Activated CD8-positive, alpha-beta T cell treated with anti-CD3 and anti-CD28 coated beads for 36 hours (primary cell): ENCODE results near the gene NOL4L. TPM values are rescaled to one million over a fixed set of nuclear protein-coding genes. Genes with fewer than 3 reads are reported as not detected.

Source experiments
- ATAC-seq: fragments of 200-7000 bp; cut with Tn5 transposase; one replicate; pipeline ENCODE4 v1.10.0; 2021; ENCODE audit warnings: mild to moderate bottlenecking, moderate library complexity
- CTCF ChIA-PET: fragments of 350-600 bp; sonication (Branson Sonifier 250); formaldehyde crosslinking; loops from one replicate; lab custom pipeline; 2021; ENCODE audit warnings: antibody characterized with exemption; lab: Charles Lee
- POLR2A ChIA-PET: fragments of 350-600 bp; sonication (Branson Sonifier 250); formaldehyde crosslinking; loops from one replicate; lab custom pipeline; 2021; ENCODE audit warnings: antibody characterized with exemption; lab: Charles Lee
- DNase-seq: peaks from one replicate; pipeline ENCODE4 v3.0.0-alpha.2; 2020
- H3K27ac Mint-ChIP-seq: one replicate; pipeline ENCODE4 v1.8.0; 2021; ENCODE audit warnings: mild to moderate bottlenecking, mixed read lengths
- H3K27me3 Mint-ChIP-seq: one replicate; pipeline ENCODE4 v1.8.0; 2021; ENCODE audit warnings: mixed read lengths
- H3K36me3 Mint-ChIP-seq: one replicate; pipeline ENCODE4 v1.8.0; 2021; ENCODE audit warnings: low read depth, mixed read lengths
- H3K4me1 Mint-ChIP-seq: one replicate; pipeline ENCODE4 v1.8.0; 2021; ENCODE audit warnings: low read depth, mixed read lengths
- H3K4me3 Mint-ChIP-seq: one replicate; pipeline ENCODE4 v1.8.0; 2021; ENCODE audit warnings: mild to moderate bottlenecking, moderate library complexity, mixed read lengths
- H3K9me3 Mint-ChIP-seq: one replicate; pipeline ENCODE4 v1.8.0; 2021; ENCODE audit warnings: mixed read lengths
- CTCF ChIP-seq: fragments of 200-600 bp; IDR thresholded peaks from one replicate; pipeline ENCODE4 v1.8.0; 2022; ENCODE audit warnings: antibody characterized with exemption, mild to moderate bottlenecking
- intact Hi-C: fragments of 100-400 bp; cut with micrococcal nuclease; formaldehyde crosslinking; loops from one replicate; pipeline ENCODE4 v1.10.0; 2022
- total RNA-seq, 2 experiments: library from RNA; stranded (reverse); gene quantifications; one replicate each; pipeline ENCODE4 v1.2.3, GENCODE V29; 2021

Gene NOL4L
- total RNA-seq, 2 experiments from 2014 or later = 23.3 to 23.9 TPM

GRCh38 chr20:32528905-32529670, 56.0 kb downstream of the NOL4L start:
- no peak for TF ChIP-seq CTCF
- no peaks in the 10 kb centered on the region for H3K27me3 Mint-ChIP-seq
- ATAC-seq = no peak
- H3K27ac Mint-ChIP-seq = peak overlapping the region; percentile 94
- intact Hi-C loops = no loop called here
- no peaks in the 10 kb centered on the region for H3K9me3 Mint-ChIP-seq
- H3K4me3 Mint-ChIP-seq = peak overlapping the region; percentile 61
- ChIA-PET POLR2A (interaction anchor here (1.3 to 10.0 kb wide), 4 partner anchors 10 to 60 kb away, joined by 3 to 90 read pairs (median 6); no protein-coding TSS in a partner anchor), CTCF (interaction anchor here (0.7 to 12.7 kb wide), 10 partner anchors 9 to 213 kb away, joined by 3 to 256 read pairs (median 4); partner anchors contain the start of gene C20orf203)
- peaks cover 10% of the 10 kb centered on the region for H3K36me3 Mint-ChIP-seq
- no peak for DNase-seq
- peaks cover 86% of the 10 kb centered on the region for H3K4me1 Mint-ChIP-seq

GRCh38 chr20:32528171-32528891, 56.8 kb downstream of the NOL4L start:
- no peaks in the 10 kb centered on the region for H3K9me3 Mint-ChIP-seq
- DNase-seq (peak; percentile 56), ATAC-seq (peak; percentile 35)
- H3K4me3 Mint-ChIP-seq = peak overlapping the region; percentile 61
- no peak for TF ChIP-seq CTCF
- intact Hi-C loops = no loop called here
- ChIA-PET CTCF (interaction anchor here (0.7 to 12.7 kb wide), 7 partner anchors 9 to 214 kb away, joined by 3 to 256 read pairs (median 5); partner anchors contain the start of gene C20orf203), POLR2A (interaction anchor here (1.1 to 10.0 kb wide), 5 partner anchors 10 to 60 kb away, joined by 3 to 90 read pairs (median 5); no protein-coding TSS in a partner anchor)
- no peaks in the 10 kb centered on the region for H3K27me3 Mint-ChIP-seq
- H3K4me1 Mint-ChIP-seq = peaks cover 86% of the 10 kb centered on the region
- peaks cover 10% of the 10 kb centered on the region for H3K36me3 Mint-ChIP-seq
- peak overlapping the region; percentile 94 for H3K27ac Mint-ChIP-seq

GRCh38 chr20:32527447-32528055, 57.6 kb downstream of the NOL4L start:
- Mint-ChIP-seq H3K4me1 (peaks cover 88% of the 10 kb centered on the region), H3K9me3 (no peaks in the 10 kb centered on the region), H3K36me3 (peaks cover 10% of the 10 kb centered on the region), H3K27ac (peak overlapping the region; percentile 94), H3K27me3 (no peaks in the 10 kb centered on the region), H3K4me3 (peak overlapping the region; percentile 61)
- peak; percentile 19 for ATAC-seq
- POLR2A ChIA-PET = interaction anchor here (1.1 to 10.0 kb wide), 4 partner anchors 11 to 61 kb away, joined by 3 to 90 read pairs (median 4); no protein-coding TSS in a partner anchor
- intact Hi-C loops = no loop called here
- no peak for TF ChIP-seq CTCF
- DNase-seq = peak; percentile 66
- CTCF ChIA-PET = interaction anchor here (1.6 to 12.7 kb wide), 3 partner anchors 10 to 125 kb away, joined by 7 to 256 read pairs (median 8); no protein-coding TSS in a partner anchor

- peaks cover 10% of the 10 kb centered on the region for H3K36me3 Mint-ChIP-seq
- TF ChIP-seq CTCF = no peak
- no peaks in the 10 kb centered on the region for H3K9me3 Mint-ChIP-seq
- ChIA-PET CTCF (interaction anchor here (1.5 to 12.7 kb wide), 3 partner anchors 11 to 263 kb away, joined by 3 to 256 read pairs (median 7); no protein-coding TSS in a partner anchor), POLR2A (interaction anchor here (0.6 to 10.0 kb wide), 5 partner anchors 9 to 59 kb away, joined by 3 to 90 read pairs (median 3); no protein-coding TSS in a partner anchor)
- DNase-seq (no peak), ATAC-seq (peak; percentile 43)
- H3K27me3 Mint-ChIP-seq = no peaks in the 10 kb centered on the region
- peaks cover 88% of the 10 kb centered on the region for H3K4me1 Mint-ChIP-seq
- peak overlapping the region; percentile 61 for H3K4me3 Mint-ChIP-seq
- intact Hi-C loops = no loop called here
- peak overlapping the region; percentile 94 for H3K27ac Mint-ChIP-seq
These were observed 58.1 kb downstream of the NOL4L start for GRCh38 chr20:32527052-32527446.
